Measurements from ENCODE around the gene PAX8.

PAX8 gene

DNA sequence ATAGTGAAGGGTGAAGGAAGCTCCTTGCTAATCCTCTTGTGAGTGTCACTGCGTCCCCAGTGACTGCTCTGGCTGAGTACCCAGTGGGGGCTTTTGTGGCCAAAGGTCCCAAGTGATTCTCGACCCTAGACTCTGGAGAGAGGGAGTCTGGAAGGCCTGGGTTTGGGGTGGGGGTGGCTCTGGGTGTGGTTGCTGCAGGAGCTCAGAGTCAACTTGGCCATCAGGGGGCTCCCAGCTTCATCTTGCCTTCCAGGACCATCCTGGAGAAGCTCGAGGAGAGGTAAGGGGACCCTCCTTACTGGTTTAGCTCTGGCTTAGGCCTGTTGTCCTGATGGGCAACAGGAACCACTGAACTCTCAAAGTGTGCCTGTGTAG is 104.4 kb downstream of the PAX8 start:
- no peak for ATAC-seq
- TF ChIP-seq, protein P1, sequence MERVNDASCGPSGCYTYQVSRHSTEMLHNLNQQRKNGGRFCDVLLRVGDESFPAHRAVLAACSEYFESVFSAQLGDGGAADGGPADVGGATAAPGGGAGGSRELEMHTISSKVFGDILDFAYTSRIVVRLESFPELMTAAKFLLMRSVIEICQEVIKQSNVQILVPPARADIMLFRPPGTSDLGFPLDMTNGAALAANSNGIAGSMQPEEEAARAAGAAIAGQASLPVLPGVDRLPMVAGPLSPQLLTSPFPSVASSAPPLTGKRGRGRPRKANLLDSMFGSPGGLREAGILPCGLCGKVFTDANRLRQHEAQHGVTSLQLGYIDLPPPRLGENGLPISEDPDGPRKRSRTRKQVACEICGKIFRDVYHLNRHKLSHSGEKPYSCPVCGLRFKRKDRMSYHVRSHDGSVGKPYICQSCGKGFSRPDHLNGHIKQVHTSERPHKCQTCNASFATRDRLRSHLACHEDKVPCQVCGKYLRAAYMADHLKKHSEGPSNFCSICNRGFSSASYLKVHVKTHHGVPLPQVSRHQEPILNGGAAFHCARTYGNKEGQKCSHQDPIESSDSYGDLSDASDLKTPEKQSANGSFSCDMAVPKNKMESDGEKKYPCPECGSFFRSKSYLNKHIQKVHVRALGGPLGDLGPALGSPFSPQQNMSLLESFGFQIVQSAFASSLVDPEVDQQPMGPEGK (CRISPR knock-in tag; IDR thresholded peaks at IDR 0.05; ENCODE audit: borderline replicate concordance), result no peak
- no peak for TF ChIP-seq ARNTL (CRISPR knock-in tag; IDR thresholded peaks at IDR 0.05; ENCODE audit: borderline replicate concordance, low read depth)
- TF ChIP-seq ESRRG (CRISPR knock-in tag; IDR thresholded peaks at IDR 0.05), result no peak
- TF ChIP-seq TCF4 (CRISPR knock-in tag; IDR thresholded peaks at IDR 0.05; ENCODE audit: borderline replicate concordance), result no peak
- no peak for TF ChIP-seq OSR1 (CRISPR knock-in tag; IDR thresholded peaks at IDR 0.05)
- no peak for TF ChIP-seq ZNF565 (CRISPR knock-in tag; conservative IDR thresholded peaks at IDR 0.05; ENCODE audit: low read depth)
- TF ChIP-seq RARB (CRISPR knock-in tag; IDR thresholded peaks at IDR 0.05), result no peak
- no peak for TF ChIP-seq TOX (CRISPR knock-in tag; IDR thresholded peaks at IDR 0.05; ENCODE audit: borderline replicate concordance)
- TF ChIP-seq, protein P2, sequence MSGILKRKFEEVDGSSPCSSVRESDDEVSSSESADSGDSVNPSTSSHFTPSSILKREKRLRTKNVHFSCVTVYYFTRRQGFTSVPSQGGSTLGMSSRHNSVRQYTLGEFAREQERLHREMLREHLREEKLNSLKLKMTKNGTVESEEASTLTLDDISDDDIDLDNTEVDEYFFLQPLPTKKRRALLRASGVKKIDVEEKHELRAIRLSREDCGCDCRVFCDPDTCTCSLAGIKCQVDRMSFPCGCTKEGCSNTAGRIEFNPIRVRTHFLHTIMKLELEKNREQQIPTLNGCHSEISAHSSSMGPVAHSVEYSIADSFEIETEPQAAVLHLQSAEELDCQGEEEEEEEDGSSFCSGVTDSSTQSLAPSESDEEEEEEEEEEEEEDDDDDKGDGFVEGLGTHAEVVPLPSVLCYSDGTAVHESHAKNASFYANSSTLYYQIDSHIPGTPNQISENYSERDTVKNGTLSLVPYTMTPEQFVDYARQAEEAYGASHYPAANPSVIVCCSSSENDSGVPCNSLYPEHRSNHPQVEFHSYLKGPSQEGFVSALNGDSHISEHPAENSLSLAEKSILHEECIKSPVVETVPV (CRISPR knock-in tag; IDR thresholded peaks at IDR 0.05), result no peak
- no peak for TF ChIP-seq ZNF8 (CRISPR knock-in tag; IDR thresholded peaks at IDR 0.05)
- TF ChIP-seq CSDC2 (CRISPR knock-in tag; IDR thresholded peaks at IDR 0.05), result no peak

DNA sequence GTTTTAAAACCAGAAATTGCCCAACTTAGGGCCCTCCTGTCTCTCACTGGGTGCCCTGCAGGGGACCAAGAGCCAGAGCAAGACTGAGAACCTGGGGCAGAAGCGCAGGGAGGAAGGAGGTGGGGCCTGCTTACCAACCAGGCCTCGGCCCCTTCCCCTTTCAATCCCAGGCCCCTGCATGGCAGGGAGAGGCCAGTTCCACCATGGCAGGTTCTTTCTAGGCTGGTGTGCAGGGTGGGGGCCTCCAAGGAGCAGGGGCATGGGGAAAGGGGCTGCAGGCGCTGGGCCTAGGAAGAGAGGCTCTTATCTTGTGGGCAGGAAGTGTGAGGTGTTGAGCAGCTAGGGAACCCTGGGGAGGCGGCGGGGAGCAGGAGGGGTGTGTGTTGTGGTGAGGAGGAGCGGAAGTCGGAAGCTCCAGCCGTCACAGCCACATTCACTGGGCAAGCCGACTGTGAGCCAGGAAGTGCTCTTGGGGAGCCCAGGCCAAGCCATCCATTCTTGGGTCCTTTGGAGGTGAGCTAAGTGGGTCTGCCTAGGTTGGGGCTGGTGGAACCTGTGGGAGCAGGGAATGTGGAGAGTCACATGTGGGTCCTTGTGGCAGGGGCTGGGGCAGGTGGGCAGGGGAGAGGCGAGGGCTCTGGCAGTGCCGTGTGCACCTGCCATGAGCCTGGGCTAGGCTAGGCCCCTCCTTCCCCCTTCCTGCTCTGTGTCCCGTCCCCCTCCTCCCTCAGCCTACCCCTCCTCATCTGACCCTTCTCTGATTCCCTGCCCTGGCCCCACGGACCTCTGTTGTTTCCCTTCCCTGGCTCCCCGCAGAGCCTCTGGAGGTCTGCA is 105.0 kb downstream of the PAX8 start, which contains the start of gene PSD4:
Gene PSD4, plus strand, starts transcription at position 430 of the 834 bp plus-strand sequence. CDS start 8,486 bp downstream, outside the sequence.
- TF ChIP-seq ISL1 (CRISPR knock-in tag; IDR thresholded peaks at IDR 0.05) (no peak), ARNTL (CRISPR knock-in tag; IDR thresholded peaks at IDR 0.05; ENCODE audit: borderline replicate concordance, low read depth) (no peak), ESRRG (CRISPR knock-in tag; IDR thresholded peaks at IDR 0.05) (no peak), TCF4 (CRISPR knock-in tag; IDR thresholded peaks at IDR 0.05; ENCODE audit: borderline replicate concordance) (no peak)
- no peak for ATAC-seq

DNA sequence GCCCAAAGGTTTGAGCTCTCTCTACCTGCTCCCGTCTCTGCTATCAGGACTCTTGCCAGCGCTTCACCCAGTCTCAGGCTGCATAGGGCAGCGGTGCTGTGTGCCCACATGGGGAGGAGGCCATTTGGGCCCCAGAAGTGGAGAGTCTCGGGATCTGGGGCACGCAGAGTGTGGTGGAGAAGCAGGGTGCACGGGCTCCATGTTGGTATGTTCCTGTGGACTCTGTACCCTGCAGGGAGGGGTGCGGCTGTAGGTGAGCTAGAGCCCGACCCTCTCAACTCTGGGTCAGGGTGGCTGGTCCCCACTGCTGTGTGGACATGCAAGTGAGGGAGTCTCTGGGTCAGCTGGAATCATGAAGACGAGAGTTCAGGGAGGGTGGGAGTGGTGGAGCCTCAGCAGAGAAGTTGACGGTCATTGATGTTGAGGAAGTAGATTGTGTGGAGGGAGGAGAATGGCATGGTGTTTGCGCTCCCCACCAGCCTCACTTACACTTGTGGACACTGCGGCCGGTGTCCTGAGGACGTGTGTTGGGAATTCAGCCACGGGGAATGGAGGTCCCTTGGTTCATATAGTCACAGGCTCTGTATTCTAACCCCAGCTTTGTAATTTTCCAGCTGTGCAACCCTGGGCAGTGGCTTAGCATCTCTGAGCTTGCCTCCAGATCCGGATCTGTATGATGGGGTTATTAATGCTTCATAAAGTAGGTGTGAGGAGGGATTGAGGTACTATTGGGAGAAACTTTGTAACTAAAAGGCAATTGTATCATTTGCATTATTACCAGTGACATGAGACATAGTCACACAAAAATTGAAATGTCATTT is 105.8 kb downstream of the PAX8 start:
- TF ChIP-seq SNAI2 (CRISPR knock-in tag; IDR thresholded peaks at IDR 0.05), result no peak
- no peak for ATAC-seq

DNA sequence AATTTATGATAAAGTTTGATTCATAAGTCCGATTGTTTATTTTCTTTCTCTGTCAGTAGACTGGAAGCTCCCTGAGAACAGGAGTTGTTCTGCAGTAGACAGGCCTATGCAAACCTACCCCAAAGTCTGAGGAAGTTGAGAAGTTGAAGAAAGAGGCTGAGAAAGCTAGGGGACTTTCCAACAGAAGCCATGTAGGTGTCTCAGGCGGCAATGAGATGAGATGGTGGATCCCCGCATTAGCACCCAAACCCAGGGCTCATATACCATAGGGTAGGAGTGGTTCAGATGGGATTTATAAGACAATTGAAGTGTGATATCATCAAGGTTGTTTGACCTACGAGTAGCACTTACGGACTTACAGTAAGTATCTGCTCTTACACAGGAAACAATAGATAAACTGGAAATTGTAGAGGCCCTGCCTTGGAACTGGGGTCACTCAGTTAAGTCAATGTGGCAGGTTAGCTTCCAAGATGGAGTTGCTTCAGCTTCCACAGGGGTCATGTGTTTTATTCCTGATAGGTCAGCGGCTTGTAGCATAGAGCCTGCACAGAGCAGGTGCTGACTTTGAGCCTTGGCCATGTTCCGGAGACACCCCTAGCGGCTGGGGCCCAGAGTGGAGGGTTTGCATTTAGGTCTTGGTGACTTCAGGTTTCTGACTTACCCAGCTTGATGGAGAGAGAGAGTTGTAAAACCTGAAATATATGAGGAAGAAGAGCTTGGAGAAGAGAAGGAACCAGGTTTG is 107.2 kb downstream of the PAX8 start:
- no peak for ATAC-seq
- TF ChIP-seq ISL1 (CRISPR knock-in tag; IDR thresholded peaks at IDR 0.05), result no peak
- TF ChIP-seq, protein P3, sequence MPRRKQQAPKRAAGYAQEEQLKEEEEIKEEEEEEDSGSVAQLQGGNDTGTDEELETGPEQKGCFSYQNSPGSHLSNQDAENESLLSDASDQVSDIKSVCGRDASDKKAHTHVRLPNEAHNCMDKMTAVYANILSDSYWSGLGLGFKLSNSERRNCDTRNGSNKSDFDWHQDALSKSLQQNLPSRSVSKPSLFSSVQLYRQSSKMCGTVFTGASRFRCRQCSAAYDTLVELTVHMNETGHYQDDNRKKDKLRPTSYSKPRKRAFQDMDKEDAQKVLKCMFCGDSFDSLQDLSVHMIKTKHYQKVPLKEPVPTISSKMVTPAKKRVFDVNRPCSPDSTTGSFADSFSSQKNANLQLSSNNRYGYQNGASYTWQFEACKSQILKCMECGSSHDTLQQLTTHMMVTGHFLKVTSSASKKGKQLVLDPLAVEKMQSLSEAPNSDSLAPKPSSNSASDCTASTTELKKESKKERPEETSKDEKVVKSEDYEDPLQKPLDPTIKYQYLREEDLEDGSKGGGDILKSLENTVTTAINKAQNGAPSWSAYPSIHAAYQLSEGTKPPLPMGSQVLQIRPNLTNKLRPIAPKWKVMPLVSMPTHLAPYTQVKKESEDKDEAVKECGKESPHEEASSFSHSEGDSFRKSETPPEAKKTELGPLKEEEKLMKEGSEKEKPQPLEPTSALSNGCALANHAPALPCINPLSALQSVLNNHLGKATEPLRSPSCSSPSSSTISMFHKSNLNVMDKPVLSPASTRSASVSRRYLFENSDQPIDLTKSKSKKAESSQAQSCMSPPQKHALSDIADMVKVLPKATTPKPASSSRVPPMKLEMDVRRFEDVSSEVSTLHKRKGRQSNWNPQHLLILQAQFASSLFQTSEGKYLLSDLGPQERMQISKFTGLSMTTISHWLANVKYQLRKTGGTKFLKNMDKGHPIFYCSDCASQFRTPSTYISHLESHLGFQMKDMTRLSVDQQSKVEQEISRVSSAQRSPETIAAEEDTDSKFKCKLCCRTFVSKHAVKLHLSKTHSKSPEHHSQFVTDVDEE (CRISPR knock-in tag; IDR thresholded peaks at IDR 0.05), result no peak
- TF ChIP-seq ZFP30 (CRISPR knock-in tag; IDR thresholded peaks at IDR 0.05), result no peak
- TF ChIP-seq, protein P1 (CRISPR knock-in tag; IDR thresholded peaks at IDR 0.05; ENCODE audit: borderline replicate concordance), result no peak
- TF ChIP-seq ZNF565 (CRISPR knock-in tag; conservative IDR thresholded peaks at IDR 0.05; ENCODE audit: low read depth), result no peak
- no peak for TF ChIP-seq ESRRG (CRISPR knock-in tag; IDR thresholded peaks at IDR 0.05)
- TF ChIP-seq RARB (CRISPR knock-in tag; IDR thresholded peaks at IDR 0.05), result no peak
- TF ChIP-seq ZFP3 (CRISPR knock-in tag; IDR thresholded peaks at IDR 0.05), result no peak
- TF ChIP-seq, protein P2 (CRISPR knock-in tag; IDR thresholded peaks at IDR 0.05), result no peak
- TF ChIP-seq SNAI2 (CRISPR knock-in tag; IDR thresholded peaks at IDR 0.05), result no peak
- no peak for TF ChIP-seq ARNTL (CRISPR knock-in tag; IDR thresholded peaks at IDR 0.05; ENCODE audit: borderline replicate concordance, low read depth)
- TF ChIP-seq ZNF8 (CRISPR knock-in tag; IDR thresholded peaks at IDR 0.05), result no peak
- no peak for TF ChIP-seq OSR1 (CRISPR knock-in tag; IDR thresholded peaks at IDR 0.05)
- TF ChIP-seq, protein P4, sequence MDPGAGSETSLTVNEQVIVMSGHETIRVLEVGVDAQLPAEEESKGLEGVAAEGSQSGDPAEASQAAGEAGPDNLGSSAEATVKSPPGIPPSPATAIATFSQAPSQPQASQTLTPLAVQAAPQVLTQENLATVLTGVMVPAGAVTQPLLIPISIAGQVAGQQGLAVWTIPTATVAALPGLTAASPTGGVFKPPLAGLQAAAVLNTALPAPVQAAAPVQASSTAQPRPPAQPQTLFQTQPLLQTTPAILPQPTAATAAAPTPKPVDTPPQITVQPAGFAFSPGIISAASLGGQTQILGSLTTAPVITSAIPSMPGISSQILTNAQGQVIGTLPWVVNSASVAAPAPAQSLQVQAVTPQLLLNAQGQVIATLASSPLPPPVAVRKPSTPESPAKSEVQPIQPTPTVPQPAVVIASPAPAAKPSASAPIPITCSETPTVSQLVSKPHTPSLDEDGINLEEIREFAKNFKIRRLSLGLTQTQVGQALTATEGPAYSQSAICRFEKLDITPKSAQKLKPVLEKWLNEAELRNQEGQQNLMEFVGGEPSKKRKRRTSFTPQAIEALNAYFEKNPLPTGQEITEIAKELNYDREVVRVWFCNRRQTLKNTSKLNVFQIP (CRISPR knock-in tag; IDR thresholded peaks at IDR 0.05; ENCODE audit: borderline replicate concordance, low read depth), result no peak
- no peak for TF ChIP-seq TCF4 (CRISPR knock-in tag; IDR thresholded peaks at IDR 0.05; ENCODE audit: borderline replicate concordance)
- no peak for TF ChIP-seq ZNF70 (CRISPR knock-in tag; IDR thresholded peaks at IDR 0.05)
- no peak for TF ChIP-seq PPARA (CRISPR knock-in tag; IDR thresholded peaks at IDR 0.05; ENCODE audit: borderline replicate concordance)
